GM18867 (cell line): ENCODE results near the gene DMRTC1.
"Not testable (repeated sequence)": the region's sequence is repeated elsewhere in the genome, so short reads cannot be mapped to it uniquely, and the experiment has no call there.

ENCODE experiments used
- ATAC-seq: cut with Tn5 transposase; IDR thresholded peaks from one replicate; pipeline ENCODE4 v1.9.1; 2021; ENCODE audit warnings: mild to moderate bottlenecking, moderate library complexity; ENCODE audit not compliant: unreplicated experiment

Gene DMRTC1

GRCh38 chrX:72943819-72944169, at the start of gene DMRTC1:
Gene DMRTC1, minus strand, starts transcription at chrX:72943837. Its CDS starts 68,143 bp downstream, at chrX:72875694.
- peak; percentile 90 for ATAC-seq

DNA sequence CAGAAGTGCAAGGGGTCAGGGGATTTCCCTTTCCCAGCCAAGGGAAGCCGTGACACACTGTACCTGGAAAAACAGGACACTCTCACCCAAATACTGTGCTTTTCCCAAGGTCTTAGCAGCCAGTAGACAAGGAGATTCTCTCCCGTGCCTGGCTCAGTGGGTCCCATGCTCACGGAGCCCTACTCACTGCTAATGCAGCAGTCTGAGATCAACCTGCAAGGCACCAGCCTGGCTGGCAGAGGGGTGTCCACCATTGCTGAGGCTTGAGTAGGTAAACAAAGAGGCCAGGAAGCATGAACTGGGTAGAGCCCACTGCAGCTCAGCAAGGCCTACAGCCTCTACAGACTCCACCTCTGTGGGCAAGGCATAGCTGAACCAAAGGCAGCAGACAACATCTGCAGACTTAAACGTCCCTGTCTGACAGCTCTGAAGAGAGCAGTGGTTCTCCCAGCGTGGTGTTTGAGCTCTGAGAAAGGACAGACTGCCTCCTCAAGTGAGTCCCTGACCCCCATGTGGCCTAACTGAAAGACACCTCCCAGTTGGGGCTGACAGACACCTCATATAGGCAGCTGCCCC, 37.3 kb upstream of the DMRTC1 start:
- not testable (repeated sequence) for ATAC-seq

GRCh38 chrX:72974885-72975284, 31.2 kb upstream of the DMRTC1 start:
- ATAC-seq = not testable (repeated sequence)

DNA sequence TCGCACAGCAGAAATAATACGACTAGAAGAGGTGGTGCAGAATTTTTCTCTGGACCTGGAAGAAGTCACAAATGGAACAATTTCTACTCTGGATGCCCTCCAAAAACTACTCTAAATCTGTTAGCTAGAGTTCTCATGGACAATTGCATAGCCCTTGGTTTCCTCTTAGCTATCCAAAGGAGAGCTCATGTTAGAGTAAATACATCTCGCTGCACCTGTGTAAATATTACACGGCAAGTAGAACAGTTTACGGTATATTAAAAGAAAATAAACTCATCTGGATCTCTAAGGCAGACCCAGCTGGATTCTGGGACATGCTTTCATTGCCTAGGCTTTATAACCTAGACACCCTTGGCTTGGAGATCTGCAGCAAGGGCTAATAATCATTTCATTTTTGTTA, 28.2 kb upstream of the DMRTC1 start:
- not testable (repeated sequence) for ATAC-seq

- not testable (repeated sequence) for ATAC-seq
These were observed 16.3 kb upstream of the DMRTC1 start for GRCh38 chrX:72959971-72960370.

DNA sequence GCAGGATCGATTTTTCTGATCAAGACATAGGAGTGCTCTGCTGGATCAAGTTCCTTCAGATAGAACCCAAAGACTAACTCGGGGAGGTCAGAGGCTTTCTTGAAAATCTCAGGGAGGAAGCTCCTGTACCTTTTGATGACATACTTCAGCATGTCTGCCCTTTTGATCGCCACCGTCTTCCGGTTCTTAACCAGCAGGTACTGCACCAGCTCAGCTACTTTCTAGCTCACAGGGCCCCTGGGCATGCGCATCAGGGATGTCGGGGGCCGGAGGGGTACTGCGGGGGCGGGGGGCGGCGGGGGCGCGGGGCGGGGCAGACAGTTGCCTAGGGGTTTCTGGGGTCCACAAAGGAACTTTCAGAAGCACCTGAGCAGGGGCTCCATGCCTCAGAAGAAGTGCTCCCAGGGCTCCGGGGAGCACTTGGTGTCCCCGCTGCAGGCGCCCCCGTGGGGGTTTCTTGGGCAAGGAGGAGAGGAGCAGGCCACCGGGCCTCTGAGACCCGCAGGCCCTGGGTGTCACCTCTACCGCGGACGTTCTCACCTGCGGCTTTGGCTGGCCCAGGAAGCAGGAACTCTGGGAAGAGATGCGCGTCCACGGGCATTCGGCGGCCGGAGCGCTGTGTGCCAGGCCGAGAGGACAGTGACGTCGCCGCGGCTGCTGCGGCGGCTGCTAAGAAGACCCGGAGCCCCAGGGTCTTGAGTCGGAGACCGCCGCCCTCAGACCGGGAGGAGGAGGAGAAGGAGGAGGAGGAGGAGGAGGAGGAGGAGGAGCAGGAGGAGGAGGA, 410 bp downstream of the DMRTC1 start:
- peak; percentile 77 for ATAC-seq

DNA sequence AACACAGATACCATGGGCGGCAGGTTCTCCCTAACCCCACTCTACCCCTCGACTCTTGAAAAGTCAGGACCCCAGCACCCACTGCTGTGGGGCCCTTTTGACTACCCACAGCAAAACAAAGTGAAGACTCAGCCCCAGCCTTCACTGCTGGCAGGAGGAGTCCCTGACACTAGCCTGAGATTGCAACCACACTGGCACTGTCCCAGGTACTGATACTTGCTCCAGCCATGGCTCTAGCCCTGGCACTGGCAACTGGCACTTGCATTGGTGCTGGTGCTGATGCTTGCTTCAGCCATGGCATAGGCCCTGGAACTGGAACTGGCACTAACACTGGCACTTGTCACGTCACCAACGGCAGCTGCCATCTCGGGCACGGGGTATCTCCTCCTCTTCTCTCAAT, 1.4 kb downstream of the DMRTC1 start:
- ATAC-seq = not testable (repeated sequence)

GRCh38 chrX:72937906-72938305, 5.7 kb downstream of the DMRTC1 start, which contains the start of gene FAM236A:
Gene FAM236A, plus strand, starts transcription at chrX:72938206. Its CDS starts 57 bp downstream, at chrX:72938263.
- not testable (repeated sequence) for ATAC-seq

DNA sequence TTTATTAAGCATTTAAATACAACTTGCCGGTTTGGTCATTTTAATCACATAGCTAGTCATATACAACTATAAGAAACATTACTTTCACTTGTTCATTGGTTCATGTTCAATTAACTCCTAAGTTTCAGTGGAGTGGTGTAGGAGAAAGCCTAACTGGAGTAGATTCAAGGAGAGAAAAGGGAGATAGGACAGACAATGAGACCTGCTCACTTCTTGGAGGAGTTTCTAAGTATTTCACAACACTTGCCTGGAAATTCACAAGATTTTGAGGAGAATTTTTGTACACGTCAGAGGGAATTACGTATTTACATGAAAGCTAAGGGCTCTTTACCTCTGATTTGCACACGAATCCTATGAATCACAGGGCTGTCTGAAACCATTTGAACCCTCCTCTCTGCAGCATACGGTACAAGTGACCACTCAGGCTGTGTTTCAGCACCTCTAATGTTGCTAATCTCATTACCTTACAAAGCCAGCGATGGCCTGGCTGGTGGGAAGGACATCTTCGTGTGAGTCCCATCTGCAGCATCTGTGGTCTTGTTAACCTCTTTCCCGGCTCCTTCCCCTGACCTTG, 6.7 kb downstream of the DMRTC1 start:
- not testable (repeated sequence) for ATAC-seq

DNA sequence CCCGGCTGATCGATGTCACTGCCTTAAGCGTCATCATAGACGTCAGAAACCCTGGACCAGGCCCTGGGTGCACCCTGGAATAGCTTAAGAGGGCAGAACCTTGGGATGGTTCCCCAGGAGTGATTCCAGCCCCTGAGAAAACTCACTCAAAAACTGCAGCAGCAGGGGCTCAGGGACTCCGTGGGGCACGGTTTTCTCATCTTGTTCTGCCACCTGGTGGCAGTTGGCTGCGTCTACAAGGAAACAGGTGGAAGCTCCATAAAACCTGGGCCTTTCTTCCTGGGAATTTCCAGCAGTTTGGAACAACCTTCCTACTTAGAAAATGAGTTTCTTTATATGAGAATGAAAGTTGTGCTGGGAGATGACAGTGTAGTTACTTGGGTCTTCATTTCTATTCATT, 7.2 kb downstream of the DMRTC1 start:
- ATAC-seq = not testable (repeated sequence)

DNA sequence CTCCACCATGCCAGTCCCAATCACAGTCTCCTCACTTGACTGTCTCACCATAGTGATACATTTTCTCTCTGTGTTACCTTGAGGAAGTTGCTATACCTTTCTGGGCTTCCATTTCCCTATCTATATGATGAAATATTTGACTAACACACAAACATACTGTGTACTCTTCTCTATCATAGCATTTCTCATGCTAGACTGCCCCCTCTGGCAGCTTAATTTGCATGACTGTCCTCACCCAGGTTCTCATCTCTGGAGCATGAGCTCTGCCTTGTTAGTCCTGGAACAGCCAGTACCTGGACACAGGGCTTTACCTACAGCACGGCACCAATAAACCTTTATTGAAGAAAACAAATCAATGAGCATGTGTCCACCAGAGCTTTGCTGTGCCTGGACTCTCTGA, 11.4 kb downstream of the DMRTC1 start:
- not testable (repeated sequence) for ATAC-seq

- not testable (repeated sequence) for ATAC-seq
These were observed 27.5 kb downstream of the DMRTC1 start for GRCh38 chrX:72916096-72916495.

- not testable (repeated sequence) for ATAC-seq
These were observed 31.3 kb downstream of the DMRTC1 start, which contains the start of gene FAM236C for GRCh38 chrX:72912315-72912714. Gene FAM236C, plus strand, starts transcription at chrX:72912615. Its CDS starts 100 bp downstream, at chrX:72912715.

GRCh38 chrX:72889740-72890139, 53.9 kb downstream of the DMRTC1 start:
- not testable (repeated sequence) for ATAC-seq

DNA sequence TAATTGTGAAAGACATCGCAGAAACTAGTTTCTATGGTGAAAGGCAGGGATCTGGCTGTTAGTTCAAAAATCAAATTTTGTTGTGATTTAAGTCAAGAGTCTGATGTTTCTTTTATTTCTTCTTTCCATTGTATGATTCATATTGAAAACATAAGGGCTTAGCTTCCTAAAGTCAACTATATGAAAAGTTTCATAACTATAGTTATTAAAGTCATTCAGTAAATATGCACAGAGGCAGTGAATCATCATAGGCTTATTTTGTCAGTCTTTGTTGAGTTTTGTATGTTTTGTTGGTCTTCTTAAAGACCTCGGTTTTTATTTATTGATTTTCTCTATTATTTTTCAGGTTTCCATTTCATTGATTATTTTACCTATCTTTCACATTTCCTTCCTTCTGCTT, 60.7 kb downstream of the DMRTC1 start:
- ATAC-seq = not testable (repeated sequence)

GRCh38 chrX:72837532-72837931, 106.1 kb downstream of the DMRTC1 start:
- ATAC-seq = not testable (repeated sequence)

DNA sequence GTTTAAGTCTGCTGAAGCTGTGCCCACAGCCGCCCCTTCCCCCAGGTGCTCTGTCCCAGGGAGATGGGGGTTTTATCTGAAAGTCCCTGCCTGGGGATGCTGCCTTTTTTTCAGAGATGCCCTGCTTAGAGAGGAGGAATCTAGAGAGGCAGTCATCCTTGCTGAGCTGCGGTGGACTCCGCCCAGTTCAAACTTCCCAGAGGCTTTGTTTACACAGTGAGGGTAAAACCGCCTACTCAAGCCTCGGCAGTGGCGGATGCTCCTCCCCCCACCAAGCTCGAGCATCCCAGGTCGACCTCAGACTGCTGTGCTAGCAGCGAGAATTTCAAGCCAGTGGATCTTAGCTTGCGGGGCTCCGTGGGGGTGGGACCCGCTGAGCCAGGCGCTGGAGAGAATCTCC, 112.9 kb downstream of the DMRTC1 start:
- ATAC-seq = not testable (repeated sequence)
